Hepatocyte (in vitro differentiated cells): ENCODE results near the gene NEK8. TPM values are rescaled to one million over a fixed set of nuclear protein-coding genes. Genes with fewer than 3 reads are reported as not detected.

Experiments
- DNase-seq: peaks from one replicate; pipeline ENCODE4 v3.0.0-alpha.2; 2016; ENCODE audit warnings: low spot score
- H2AFZ ChIP-seq: fragments of 200-600 bp; sonication (generic); 2 replicates; pipeline ENCODE4 v1.6.0; 2016; ENCODE audit warnings: antibody characterized with exemption, mild to moderate bottlenecking
- H3K27ac ChIP-seq: fragments of 200-600 bp; sonication (generic); 2 replicates; pipeline ENCODE4 v1.5.1; 2016; ENCODE audit warnings: mild to moderate bottlenecking
- H3K27me3 ChIP-seq: fragments of 200-600 bp; sonication (generic); 2 replicates; pipeline ENCODE4 v1.6.1; 2016
- H3K36me3 ChIP-seq: fragments of 200-600 bp; sonication (generic); replicated peaks from 2 replicates; pipeline ENCODE4 v1.5.1; 2016; ENCODE audit warnings: low read depth; ENCODE audit not compliant: insufficient read depth
- H3K4me1 ChIP-seq: fragments of 200-600 bp; sonication (generic); 2 replicates; pipeline ENCODE4 v1.5.1; 2016; ENCODE audit warnings: mild to moderate bottlenecking, moderate library complexity; ENCODE audit not compliant: insufficient read depth
- H3K4me2 ChIP-seq: fragments of 200-600 bp; sonication (generic); 2 replicates; pipeline ENCODE4 v1.6.0; 2016
- H3K4me3 ChIP-seq: fragments of 200-600 bp; sonication (generic); 2 replicates; pipeline ENCODE4 v1.5.1; 2016; ENCODE audit warnings: mild to moderate bottlenecking
- H3K79me2 ChIP-seq: fragments of 200-600 bp; sonication (generic); 2 replicates; pipeline ENCODE4 v1.6.0; 2017; ENCODE audit warnings: mild to moderate bottlenecking
- H3K9me2 ChIP-seq: fragments of 200-600 bp; sonication (generic); replicated peaks from 2 replicates; pipeline ENCODE4 v1.6.0; 2017; ENCODE audit warnings: mild to moderate bottlenecking; ENCODE audit not compliant: insufficient read depth
- H3K9me3 ChIP-seq: fragments of 200-600 bp; sonication (generic); 2 replicates; pipeline ENCODE4 v1.5.1; 2016; ENCODE audit warnings: low read depth, mild to moderate bottlenecking
- H4K20me1 ChIP-seq: fragments of 200-600 bp; sonication (generic); 2 replicates; pipeline ENCODE4 v1.6.0; 2016; ENCODE audit warnings: mild to moderate bottlenecking; ENCODE audit not compliant: insufficient read depth, poor library complexity, severe bottlenecking
- EZH2 ChIP-seq: fragments of 200-600 bp; sonication (generic); IDR thresholded peaks from 2 replicates; pipeline ENCODE4 v1.6.1; 2016; ENCODE audit warnings: antibody characterized with exemption, mild to moderate bottlenecking, borderline replicate concordance
- EZH2phosphoT487 ChIP-seq: fragments of 200-600 bp; sonication (generic); IDR thresholded peaks from one replicate; pipeline ENCODE4 v1.6.1; 2018; ENCODE audit warnings: antibody characterized with exemption, mild to moderate bottlenecking, low read depth, moderate library complexity; ENCODE audit not compliant: unreplicated experiment, severe bottlenecking
- WGBS: methylation state at CpG from one replicate; pipeline ENCODE4 v1.1.6; 2016; ENCODE audit warnings: low lambda C conversion rate; ENCODE audit errors: missing lambda C conversion rate; 5-methylcytosine and 5-hydroxymethylcytosine counted together
- polyA plus RNA-seq: library from polyadenylated mRNA; unstranded; fragments of >200 nt; fragmentation: Nextera tagmentation; extraction: Ambion mirVana; gene quantifications from 2 replicates; pipeline ENCODE4 v1.2.1, GENCODE V29; 2016
- small RNA-seq: library from RNA; depleted of rRNA; stranded (forward); fragments of <200 nt; gene quantifications from one replicate; pipeline ENCODE3, GENCODE V24; 2014
- total RNA-seq: library from RNA; depleted of rRNA; stranded (reverse); fragments of >200 nt; gene quantifications from 2 replicates; pipeline ENCODE4 v1.2.3, GENCODE V29; 2014
- TF ChIP-seq, protein P1 (sequence below): fragments of 200-600 bp; sonication (generic); IDR thresholded peaks from 2 replicates; pipeline ENCODE4 v1.5.1; 2016; ENCODE audit warnings: antibody characterized with exemption, mild to moderate bottlenecking; ENCODE audit not compliant: poor library complexity

NEK8 gene
- total and polyA plus RNA-seq, 2 experiments from 2014 or later, result 5.5 to 8.1 TPM

DNA sequence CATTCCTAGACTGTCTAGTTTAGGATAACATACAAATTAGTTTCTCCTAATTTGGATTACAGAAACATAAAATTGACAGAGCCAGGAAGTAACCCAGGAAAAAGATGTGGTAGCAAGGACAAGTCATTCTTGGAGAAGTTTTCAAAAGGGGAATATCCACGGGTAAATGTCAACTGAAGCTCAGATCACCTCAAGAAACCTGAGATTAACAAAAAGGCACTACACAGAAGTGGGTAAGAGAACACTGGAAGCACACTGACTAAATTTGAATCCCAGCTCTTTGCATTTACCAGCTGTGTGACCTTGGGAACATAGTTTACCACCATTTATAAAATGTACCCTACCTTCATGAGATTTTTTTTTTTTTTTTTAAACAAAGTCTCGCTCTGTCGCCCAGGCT is 54.6 kb downstream of the NEK8 start:
- Histone ChIP-seq H3K79me2 (peaks cover 82% of the 10 kb centered on the region), H3K36me3 (no peaks in the 10 kb centered on the region), H3K4me1 (no peaks in the 10 kb centered on the region), H3K4me3 (no peak overlapping the region), H3K4me2 (no peak overlapping the region), H3K9me2 (no peaks in the 10 kb centered on the region), H3K9me3 (no peaks in the 10 kb centered on the region), H2AFZ (no peak overlapping the region), H3K27ac (no peak overlapping the region), H4K20me1 (peaks cover 11% of the 10 kb centered on the region), H3K27me3 (no peaks in the 10 kb centered on the region)
- TF ChIP-seq EZH2 (no peak), EZH2phosphoT487 (no peak)
- TF ChIP-seq, protein P1, sequence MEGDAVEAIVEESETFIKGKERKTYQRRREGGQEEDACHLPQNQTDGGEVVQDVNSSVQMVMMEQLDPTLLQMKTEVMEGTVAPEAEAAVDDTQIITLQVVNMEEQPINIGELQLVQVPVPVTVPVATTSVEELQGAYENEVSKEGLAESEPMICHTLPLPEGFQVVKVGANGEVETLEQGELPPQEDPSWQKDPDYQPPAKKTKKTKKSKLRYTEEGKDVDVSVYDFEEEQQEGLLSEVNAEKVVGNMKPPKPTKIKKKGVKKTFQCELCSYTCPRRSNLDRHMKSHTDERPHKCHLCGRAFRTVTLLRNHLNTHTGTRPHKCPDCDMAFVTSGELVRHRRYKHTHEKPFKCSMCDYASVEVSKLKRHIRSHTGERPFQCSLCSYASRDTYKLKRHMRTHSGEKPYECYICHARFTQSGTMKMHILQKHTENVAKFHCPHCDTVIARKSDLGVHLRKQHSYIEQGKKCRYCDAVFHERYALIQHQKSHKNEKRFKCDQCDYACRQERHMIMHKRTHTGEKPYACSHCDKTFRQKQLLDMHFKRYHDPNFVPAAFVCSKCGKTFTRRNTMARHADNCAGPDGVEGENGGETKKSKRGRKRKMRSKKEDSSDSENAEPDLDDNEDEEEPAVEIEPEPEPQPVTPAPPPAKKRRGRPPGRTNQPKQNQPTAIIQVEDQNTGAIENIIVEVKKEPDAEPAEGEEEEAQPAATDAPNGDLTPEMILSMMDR, result no peak
- DNase-seq, result no peak
- 78% methylated on average over 1 of the region's 3 CpGs for WGBS

DNA sequence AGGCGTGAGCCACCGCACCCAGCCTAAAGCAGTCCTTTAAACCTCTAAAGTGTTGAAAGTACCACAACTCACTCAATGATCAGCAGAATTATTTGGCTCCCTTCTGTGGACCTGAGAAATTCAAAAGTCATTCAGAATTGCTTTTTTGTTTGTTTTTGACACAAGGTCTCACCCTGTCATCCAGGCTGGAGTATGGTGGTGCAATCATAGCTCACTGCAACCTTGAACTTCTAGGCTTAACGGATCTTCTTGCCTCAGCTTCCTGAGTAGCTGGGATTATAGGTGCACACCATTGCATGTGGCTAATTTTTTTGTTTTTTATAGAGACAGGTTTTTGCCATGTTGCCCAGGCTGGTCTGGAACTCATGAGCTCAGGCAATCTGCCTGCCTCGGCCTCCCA is 59.5 kb downstream of the NEK8 start:
- Histone ChIP-seq H4K20me1 (peaks cover 31% of the 10 kb centered on the region), H3K36me3 (no peaks in the 10 kb centered on the region), H3K4me1 (no peaks in the 10 kb centered on the region), H2AFZ (no peak overlapping the region), H3K4me3 (no peak overlapping the region), H3K9me2 (no peaks in the 10 kb centered on the region), H3K4me2 (no peak overlapping the region), H3K79me2 (peaks cover 80% of the 10 kb centered on the region), H3K9me3 (no peaks in the 10 kb centered on the region), H3K27ac (no peak overlapping the region), H3K27me3 (no peaks in the 10 kb centered on the region)
- no peak for DNase-seq
- WGBS, result 95% methylated on average over 4 of the region's 4 CpGs
- no peak for TF ChIP-seq EZH2phosphoT487
- TF ChIP-seq EZH2, result no peak
- TF ChIP-seq, protein P1, result no peak

Small RNA genes lying within 50 kb of the gene (small RNA-seq; reads per million reads assigned to genes)
- gene SNORD42A (not detected), gene SNORD42B (not detected), gene SNORD4A (not detected), gene SNORD4B (not detected)

Other genes with a start within 250 kb of the NEK8 start
- not detected in 2 replicates for gene FOXN1, start 222.4 kb upstream of the NEK8 start, total RNA-seq
- 0.87 TPM in 1 of 2 replicates, not detected in the other for gene FOXN1, start 222.4 kb upstream of the NEK8 start, polyA plus RNA-seq
- 65.2 and 68.1 TPM in 2 replicates for gene UNC119, start 176.2 kb upstream of the NEK8 start, total RNA-seq
- 85.5 and 87.6 TPM in 2 replicates for gene UNC119, start 176.2 kb upstream of the NEK8 start, polyA plus RNA-seq
- gene PIGS, start 157.3 kb upstream of the NEK8 start, total RNA-seq, result 39.5 and 59.1 TPM in 2 replicates
- 65.4 and 78.2 TPM in 2 replicates for gene PIGS, start 157.3 kb upstream of the NEK8 start, polyA plus RNA-seq
- 31.8 and 34.5 TPM in 2 replicates for gene ALDOC, start 151.9 kb upstream of the NEK8 start, total RNA-seq
- 14.9 and 16.2 TPM in 2 replicates for gene ALDOC, start 151.9 kb upstream of the NEK8 start, polyA plus RNA-seq
- 13.9 and 16.3 TPM in 2 replicates for gene SPAG5, start 129.8 kb upstream of the NEK8 start, total RNA-seq
- 17.9 and 19.2 TPM in 2 replicates for gene SPAG5, start 129.8 kb upstream of the NEK8 start, polyA plus RNA-seq
- gene RSKR, start 114.6 kb upstream of the NEK8 start, total RNA-seq, result 4.6 and 5.3 TPM in 2 replicates
- gene RSKR, start 114.6 kb upstream of the NEK8 start, polyA plus RNA-seq, result 1.6 and 2.2 TPM in 2 replicates
- 74.1 and 82.4 TPM in 2 replicates for gene BLTP2, start 83.6 kb upstream of the NEK8 start, total RNA-seq
- gene BLTP2, start 83.6 kb upstream of the NEK8 start, polyA plus RNA-seq, result 38.3 and 40.1 TPM in 2 replicates
- 77.4 and 78.6 TPM in 2 replicates for gene SDF2, start 66.9 kb upstream of the NEK8 start, total RNA-seq
- gene SDF2, start 66.9 kb upstream of the NEK8 start, polyA plus RNA-seq, result 123 and 148 TPM in 2 replicates
- 48.8 and 50.8 TPM in 2 replicates for gene SUPT6H, start 66.6 kb upstream of the NEK8 start, total RNA-seq
- gene SUPT6H, start 66.6 kb upstream of the NEK8 start, polyA plus RNA-seq, result 32.6 and 34.3 TPM in 2 replicates
- 3.9 and 4.4 TPM in 2 replicates for gene PROCA1, start 16.9 kb upstream of the NEK8 start, total RNA-seq
- 1.1 and 1.8 TPM in 2 replicates for gene PROCA1, start 16.9 kb upstream of the NEK8 start, polyA plus RNA-seq
- 160 and 184 TPM in 2 replicates for gene RAB34, start 10.9 kb upstream of the NEK8 start, total RNA-seq
- gene RAB34, start 10.9 kb upstream of the NEK8 start, polyA plus RNA-seq, result 180 and 185 TPM in 2 replicates
- 501 and 614 TPM in 2 replicates for gene RPL23A, start 8.8 kb upstream of the NEK8 start, total RNA-seq
- 1,050 and 1,115 TPM in 2 replicates for gene RPL23A, start 8.8 kb upstream of the NEK8 start, polyA plus RNA-seq
- 12.5 and 14.6 TPM in 2 replicates for gene TLCD1, start 2.6 kb upstream of the NEK8 start, total RNA-seq
- 23.4 and 26.6 TPM in 2 replicates for gene TLCD1, start 2.6 kb upstream of the NEK8 start, polyA plus RNA-seq
- gene TRAF4, start 15.2 kb downstream of the NEK8 start, total RNA-seq, result 99.5 and 107 TPM in 2 replicates
- 66.2 and 81.4 TPM in 2 replicates for gene TRAF4, start 15.2 kb downstream of the NEK8 start, polyA plus RNA-seq
- 7.9 and 10.3 TPM in 2 replicates for gene FAM222B, start 114.0 kb downstream of the NEK8 start, total RNA-seq
- gene FAM222B, start 114.0 kb downstream of the NEK8 start, polyA plus RNA-seq, result 28.5 and 36.0 TPM in 2 replicates
- 30.0 and 42.8 TPM in 2 replicates for gene ERAL1, start 126.2 kb downstream of the NEK8 start, total RNA-seq
- gene ERAL1, start 126.2 kb downstream of the NEK8 start, polyA plus RNA-seq, result 56.2 and 77.1 TPM in 2 replicates
- 31.8 and 42.0 TPM in 2 replicates for gene FLOT2, start 168.9 kb downstream of the NEK8 start, total RNA-seq
- 56.4 and 64.0 TPM in 2 replicates for gene FLOT2, start 168.9 kb downstream of the NEK8 start, polyA plus RNA-seq
- gene DHRS13, start 174.3 kb downstream of the NEK8 start, total RNA-seq, result 14.9 and 22.4 TPM in 2 replicates
- gene DHRS13, start 174.3 kb downstream of the NEK8 start, polyA plus RNA-seq, result 10.8 and 15.4 TPM in 2 replicates
- 18.2 and 19.0 TPM in 2 replicates for gene PHF12, start 222.7 kb downstream of the NEK8 start, total RNA-seq
- gene PHF12, start 222.7 kb downstream of the NEK8 start, polyA plus RNA-seq, result 10.0 and 12.1 TPM in 2 replicates